T-helper 17 cell (primary cell): ENCODE measurements around the gene NUP153. TPM values are rescaled to one million over a fixed set of nuclear protein-coding genes. Genes with fewer than 3 reads are reported as not detected.
A peak's percentile ranks its signal among the peaks of the same experiment; 100 is the strongest.
"Not testable (repeated sequence)": the region's sequence is repeated elsewhere in the genome, so short reads cannot be mapped to it uniquely, and the experiment has no call there.

Experiments used
- ATAC-seq: fragments of 150-1000 bp; cut with Tn5 transposase; 2 replicates; pipeline ENCODE4 v1.10.0; 2021; ENCODE audit warnings: mild to moderate bottlenecking, moderate library complexity
- DNase-seq, 3 donors: peaks; one replicate each; pipeline versions ENCODE4 v3.0.0 to v3.0.0-alpha.2; 2020 to 2021
- H3K9me3 ChIP-seq: one replicate; pipeline ENCODE4 v1.7.0; 2013; ENCODE audit warnings: low read length, mild to moderate bottlenecking; ENCODE audit not compliant: control insufficient read depth, poor library complexity, severe bottlenecking
- H3K27ac Mint-ChIP-seq: one replicate; pipeline ENCODE4 v1.8.0; 2022; ENCODE audit warnings: mild to moderate bottlenecking, moderate library complexity, mixed read lengths
- H3K27me3 Mint-ChIP-seq: one replicate; pipeline ENCODE4 v1.8.0; 2022; ENCODE audit warnings: mixed read lengths
- H3K36me3 Mint-ChIP-seq: one replicate; pipeline ENCODE4 v1.8.0; 2022; ENCODE audit warnings: low read depth, mixed read lengths
- H3K4me1 Mint-ChIP-seq: one replicate; pipeline ENCODE4 v1.8.0; 2022; ENCODE audit warnings: mild to moderate bottlenecking, mixed read lengths
- H3K4me3 Mint-ChIP-seq: one replicate; pipeline ENCODE4 v1.8.0; 2022; ENCODE audit warnings: mild to moderate bottlenecking, moderate library complexity, mixed read lengths
- total RNA-seq, 4 donors: library from RNA in 2 of 4; stranded (reverse) in 2 of 4; gene quantifications; one replicate each; pipeline ENCODE4 v1.2.3 and lab custom pipeline; 2022 to 2026

NUP153 gene
- total RNA-seq, 2 donors from 2014 or later = 63.3 to 66.3 TPM

- Mint-ChIP-seq H3K4me3 (peak overlapping the region; percentile 95), H3K36me3 (peaks cover 7% of the 10 kb centered on the region), H3K27me3 (no peaks in the 10 kb centered on the region), H3K27ac (peak overlapping the region; percentile 94), H3K4me1 (peaks cover 30% of the 10 kb centered on the region)
- no peaks in the 10 kb centered on the region for H3K9me3 ChIP-seq
- DNase-seq (no peak), ATAC-seq (no peak)
Measured at GRCh38 chr6:17601386-17601703, 105.4 kb downstream of the NUP153 start.

GRCh38 chr6:17600527-17601385 is 106.0 kb downstream of the NUP153 start:
- no peaks in the 10 kb centered on the region for H3K9me3 ChIP-seq
- DNase-seq (peak; percentile 18 to 41 (median 36)), ATAC-seq (peak; percentile 63)
- Mint-ChIP-seq H3K27me3 (no peaks in the 10 kb centered on the region), H3K4me3 (peak overlapping the region; percentile 95), H3K27ac (peak overlapping the region; percentile 94), H3K36me3 (peaks cover 7% of the 10 kb centered on the region), H3K4me1 (peaks cover 30% of the 10 kb centered on the region)

GRCh38 chr6:17599877-17600526 is 106.7 kb downstream of the NUP153 start, which contains the start of gene FAM8A1:
Gene FAM8A1, plus strand, starts transcription at chr6:17600302. Its CDS starts 108 bp downstream, at chr6:17600410.
- H3K4me3 Mint-ChIP-seq = peak within 1 kb of the TSS; percentile 95
- H3K4me1 Mint-ChIP-seq = peaks cover 30% of the 10 kb centered on the region
- peak within 1 kb of the TSS; percentile 94 for H3K27ac Mint-ChIP-seq

GRCh38 chr6:17596085-17596484 is 110.6 kb downstream of the NUP153 start:
- DNase-seq = no peak

More at GRCh38 chr6:17599877-17600526, 106.7 kb downstream of the NUP153 start, which contains the start of gene FAM8A1:
- H3K9me3 ChIP-seq = no peaks in the 10 kb centered on the region
- peak; percentile 91 for ATAC-seq
- Mint-ChIP-seq H3K27me3 (no peaks in the 10 kb centered on the region), H3K36me3 (peaks cover 7% of the 10 kb centered on the region)
- DNase-seq = peak; percentile 88 to 92 (median 89)

GRCh38 chr6:17593246-17593645 is 113.5 kb downstream of the NUP153 start:
- H3K27ac Mint-ChIP-seq = no peak overlapping the region
- DNase-seq = no peak

More at GRCh38 chr6:17596085-17596484, 110.6 kb downstream of the NUP153 start:
- Mint-ChIP-seq H3K27me3 (no peaks in the 10 kb centered on the region), H3K4me3 (no peak overlapping the region), H3K4me1 (peaks cover 7% of the 10 kb centered on the region), H3K27ac (no peak overlapping the region), H3K36me3 (no peaks in the 10 kb centered on the region)
- no peak for ATAC-seq
- no peaks in the 10 kb centered on the region for H3K9me3 ChIP-seq

GRCh38 chr6:17591287-17591686 is 115.4 kb downstream of the NUP153 start:
- Mint-ChIP-seq H3K4me1 (peaks cover 5% of the 10 kb centered on the region), H3K4me3 (no peak overlapping the region), H3K27me3 (no peaks in the 10 kb centered on the region), H3K36me3 (no peaks in the 10 kb centered on the region), H3K27ac (no peak overlapping the region)
- no peak for ATAC-seq
- no peaks in the 10 kb centered on the region for H3K9me3 ChIP-seq
- DNase-seq = no peak

More at GRCh38 chr6:17593246-17593645, 113.5 kb downstream of the NUP153 start:
- Mint-ChIP-seq H3K4me1 (peaks cover 4% of the 10 kb centered on the region), H3K36me3 (no peaks in the 10 kb centered on the region), H3K4me3 (no peak overlapping the region), H3K27me3 (no peaks in the 10 kb centered on the region)
- no peak for ATAC-seq
- no peaks in the 10 kb centered on the region for H3K9me3 ChIP-seq

- no peak for DNase-seq
- Mint-ChIP-seq H3K4me3 (no peak overlapping the region), H3K27ac (no peak overlapping the region), H3K36me3 (no peaks in the 10 kb centered on the region), H3K4me1 (peaks cover 7% of the 10 kb centered on the region), H3K27me3 (no peaks in the 10 kb centered on the region)
- H3K9me3 ChIP-seq = no peaks in the 10 kb centered on the region
- ATAC-seq = peak; percentile 54
Measured at GRCh38 chr6:17589406-17590096, 117.2 kb downstream of the NUP153 start.

- H3K4me1 Mint-ChIP-seq = peaks cover 13% of the 10 kb centered on the region
- DNase-seq (no peak), ATAC-seq (no peak)
- no peaks in the 10 kb centered on the region for H3K9me3 ChIP-seq
- H3K27me3 Mint-ChIP-seq = peaks cover 1% of the 10 kb centered on the region
- no peaks in the 10 kb centered on the region for H3K36me3 Mint-ChIP-seq
- no peak overlapping the region for H3K4me3 Mint-ChIP-seq
- peak overlapping the region; percentile 71 for H3K27ac Mint-ChIP-seq
Measured at GRCh38 chr6:17588011-17588410, 118.7 kb downstream of the NUP153 start.

- DNase-seq, H3K27ac Mint-ChIP-seq, H3K4me3 Mint-ChIP-seq, H3K27me3 Mint-ChIP-seq, ATAC-seq, H3K9me3 ChIP-seq, H3K36me3 Mint-ChIP-seq: not testable (repeated sequence)
- peaks cover 13% of the 10 kb centered on the region for H3K4me1 Mint-ChIP-seq
Measured at GRCh38 chr6:17586623-17587022, 120.1 kb downstream of the NUP153 start.

- no peaks in the 10 kb centered on the region for H3K9me3 ChIP-seq
- H3K36me3 Mint-ChIP-seq = no peaks in the 10 kb centered on the region
- no peak for ATAC-seq
- peaks cover 14% of the 10 kb centered on the region for H3K4me1 Mint-ChIP-seq
- DNase-seq = no peak
- peaks cover 14% of the 10 kb centered on the region for H3K27me3 Mint-ChIP-seq
- H3K4me3 Mint-ChIP-seq = no peak overlapping the region
- no peak overlapping the region for H3K27ac Mint-ChIP-seq
Measured at GRCh38 chr6:17585766-17586490, 120.8 kb downstream of the NUP153 start.

GRCh38 chr6:17584241-17584803 is 122.4 kb downstream of the NUP153 start:
- H3K27ac Mint-ChIP-seq = no peak overlapping the region
- H3K36me3 Mint-ChIP-seq = no peaks in the 10 kb centered on the region
- peaks cover 14% of the 10 kb centered on the region for H3K27me3 Mint-ChIP-seq
- DNase-seq (no peak), ATAC-seq (peak; percentile 66)
- H3K4me3 Mint-ChIP-seq = peak overlapping the region; percentile 15
- H3K4me1 Mint-ChIP-seq = peaks cover 18% of the 10 kb centered on the region
- no peaks in the 10 kb centered on the region for H3K9me3 ChIP-seq

GRCh38 chr6:17583811-17584210 is 122.9 kb downstream of the NUP153 start:
- Mint-ChIP-seq H3K27me3 (peaks cover 14% of the 10 kb centered on the region), H3K4me3 (peak overlapping the region; percentile 15), H3K4me1 (peaks cover 18% of the 10 kb centered on the region), H3K36me3 (no peaks in the 10 kb centered on the region), H3K27ac (no peak overlapping the region)
- ATAC-seq (no peak), DNase-seq (no peak)
- no peaks in the 10 kb centered on the region for H3K9me3 ChIP-seq
